Activated CD4-positive, alpha-beta T cell treated with anti-CD3 and anti-CD28 coated beads for 36 hours (primary cell): ENCODE measurements around the gene NFAT5. TPM values are rescaled to one million over a fixed set of nuclear protein-coding genes. Genes with fewer than 3 reads are reported as not detected.
"Not testable (repeated sequence)": the region's sequence is repeated elsewhere in the genome, so short reads cannot be mapped to it uniquely, and the experiment has no call there.

Source experiments
- ATAC-seq: fragments of 200-7000 bp; cut with Tn5 transposase; one replicate; pipeline ENCODE4 v1.10.0; 2021; ENCODE audit warnings: mild to moderate bottlenecking, moderate library complexity
- CTCF ChIA-PET: fragments of 350-600 bp; sonication (Branson Sonifier 250); formaldehyde crosslinking; loops from one replicate; lab custom pipeline; 2021; ENCODE audit warnings: antibody characterized with exemption; lab: Charles Lee
- POLR2A ChIA-PET: fragments of 350-600 bp; sonication (Branson Sonifier 250); formaldehyde crosslinking; loops from one replicate; lab custom pipeline; 2021; ENCODE audit warnings: antibody characterized with exemption, inconsistent platforms; lab: Charles Lee
- DNase-seq: peaks from one replicate; pipeline ENCODE4 v3.0.0-alpha.2; 2020
- H3K27ac Mint-ChIP-seq: one replicate; pipeline ENCODE4 v1.8.0; 2021; ENCODE audit warnings: mixed read lengths
- H3K27me3 Mint-ChIP-seq: one replicate; pipeline ENCODE4 v1.8.0; 2021; ENCODE audit warnings: mixed read lengths
- H3K36me3 Mint-ChIP-seq: one replicate; pipeline ENCODE4 v1.8.0; 2021; ENCODE audit warnings: low read depth, mixed read lengths
- H3K4me1 Mint-ChIP-seq: one replicate; pipeline ENCODE4 v1.8.0; 2021; ENCODE audit warnings: mixed read lengths
- H3K4me3 Mint-ChIP-seq: one replicate; pipeline ENCODE4 v1.8.0; 2021; ENCODE audit warnings: mild to moderate bottlenecking, moderate library complexity, mixed read lengths
- H3K9me3 Mint-ChIP-seq: one replicate; pipeline ENCODE4 v1.8.0; 2021; ENCODE audit warnings: low read depth, mixed read lengths
- intact Hi-C, 2 experiments: fragments of 100-400 bp; cut with DNase I in 1 of 2; cut with micrococcal nuclease in 1 of 2; formaldehyde crosslinking; loops; one replicate each; pipeline versions ENCODE4 v1.14.2 to v1.15.1; 2022 to 2024; cut with DNase I, micrococcal nuclease
- total RNA-seq, 2 experiments: library from RNA; stranded (reverse); gene quantifications; one replicate each; pipeline ENCODE4 v1.2.3, GENCODE V29; 2021

Gene NFAT5
- total RNA-seq, 2 experiments from 2014 or later = 29.6 to 37.9 TPM

DNA sequence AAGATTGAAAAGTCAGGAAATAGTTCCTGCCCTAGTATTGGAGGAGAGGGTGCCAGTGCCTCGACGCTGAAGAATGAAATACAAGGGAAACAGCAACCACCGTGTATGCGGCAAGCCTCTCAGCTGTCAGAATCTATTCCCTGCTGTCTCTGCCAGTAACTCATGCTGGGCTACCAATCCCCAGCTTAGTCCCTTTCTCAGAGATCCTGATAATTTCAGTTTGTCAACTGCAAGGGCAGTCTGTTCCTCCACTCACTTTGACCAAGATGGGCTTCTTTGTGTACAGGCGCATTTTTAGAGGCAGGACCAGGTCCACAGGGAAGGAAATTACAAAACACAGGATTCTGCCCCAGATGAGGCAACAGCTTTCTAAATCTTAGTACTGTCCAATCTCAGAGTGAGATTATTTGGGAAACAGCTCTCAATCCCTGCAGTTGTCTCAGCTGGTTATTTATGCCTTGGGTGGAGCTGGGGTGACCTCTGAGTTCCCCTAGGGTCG is 159.3 kb downstream of the NFAT5 start:
- H3K4me1 Mint-ChIP-seq = peaks cover 24% of the 10 kb centered on the region
- DNase-seq = no peak
- intact Hi-C loops = no loop called here
- H3K27ac Mint-ChIP-seq = no peak overlapping the region
- POLR2A ChIA-PET = interaction anchor here (0.6 to 2.0 kb wide), 3 partner anchors 30 to 255 kb away, joined by 3 to 5 read pairs (median 4); partner anchors contain the start of gene NOB1
- H3K9me3 Mint-ChIP-seq = no peaks in the 10 kb centered on the region
- CTCF ChIA-PET = interaction anchor here (1.1 to 2.7 kb wide), 4 partner anchors 16 to 1196 kb away, joined by 3 to 13 read pairs (median 4); no protein-coding TSS in a partner anchor
- ATAC-seq = no peak
- H3K4me3 Mint-ChIP-seq = no peak overlapping the region
- no peaks in the 10 kb centered on the region for H3K27me3 Mint-ChIP-seq
- H3K36me3 Mint-ChIP-seq = no peaks in the 10 kb centered on the region

DNA sequence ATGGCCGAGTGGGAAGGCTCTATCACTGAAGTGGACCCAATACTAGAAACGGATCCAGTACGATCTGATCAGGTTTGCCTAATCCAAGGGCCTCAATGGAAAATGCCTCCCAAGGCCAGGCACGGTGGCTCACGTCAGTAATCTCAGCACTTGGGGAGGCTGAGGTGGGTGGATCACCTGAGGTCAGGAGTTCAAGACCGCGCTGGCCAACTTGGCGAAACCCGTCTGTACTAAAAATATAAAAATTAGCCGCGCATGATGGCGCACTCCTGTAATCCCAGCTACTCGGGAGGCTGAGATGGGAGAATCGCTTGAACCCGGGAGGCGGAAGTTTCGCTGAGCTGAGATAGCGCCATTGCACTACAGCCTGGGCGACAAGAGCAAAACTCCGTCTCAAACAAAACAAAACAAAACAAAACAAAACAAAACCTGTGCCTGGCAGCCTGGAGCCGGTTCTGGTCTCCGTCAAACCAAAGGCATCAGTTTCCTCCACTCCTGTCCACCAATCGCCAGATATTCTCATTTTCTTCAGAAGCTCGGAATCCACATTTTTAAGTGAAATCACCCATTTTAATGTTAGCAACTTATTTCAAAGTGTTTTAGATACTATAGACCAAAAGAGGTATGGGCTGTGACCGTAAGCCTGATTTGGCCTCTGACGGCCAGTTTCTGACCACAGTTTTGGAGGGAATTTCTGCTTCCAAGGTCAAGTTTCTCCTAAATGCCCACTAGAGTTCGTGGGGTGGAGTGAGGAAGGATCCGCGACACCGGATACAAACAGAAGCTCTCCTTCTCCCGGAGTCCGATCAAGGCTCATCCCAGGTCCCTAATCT is 159.9 kb downstream of the NFAT5 start:
- DNase-seq = no peak
- H3K9me3 Mint-ChIP-seq = no peaks in the 10 kb centered on the region
- no peaks in the 10 kb centered on the region for H3K36me3 Mint-ChIP-seq
- ChIA-PET CTCF (interaction anchor here (0.7 to 3.6 kb wide), 7 partner anchors 17 to 1197 kb away, joined by 3 to 22 read pairs (median 4); partner anchors contain the start of gene NOB1), POLR2A (interaction anchor here (0.5 to 2.0 kb wide), 4 partner anchors 14 to 36 kb away, joined by 3 to 5 read pairs (median 4); partner anchors contain the start of gene NOB1)
- peak overlapping the region; percentile 79 for H3K4me3 Mint-ChIP-seq
- intact Hi-C loops = loop anchor here (1.0 kb wide), 3 partner anchors 29 to 339 kb away; partner anchors contain the start of genes NOB1 (in 2 of the 2), TERF2 (in 1 of the 2) and WWP2 (in 1 of the 2)
- H3K4me1 Mint-ChIP-seq = peaks cover 24% of the 10 kb centered on the region
- ATAC-seq = no peak
- H3K27ac Mint-ChIP-seq = peak overlapping the region; percentile 89
- no peaks in the 10 kb centered on the region for H3K27me3 Mint-ChIP-seq

DNA sequence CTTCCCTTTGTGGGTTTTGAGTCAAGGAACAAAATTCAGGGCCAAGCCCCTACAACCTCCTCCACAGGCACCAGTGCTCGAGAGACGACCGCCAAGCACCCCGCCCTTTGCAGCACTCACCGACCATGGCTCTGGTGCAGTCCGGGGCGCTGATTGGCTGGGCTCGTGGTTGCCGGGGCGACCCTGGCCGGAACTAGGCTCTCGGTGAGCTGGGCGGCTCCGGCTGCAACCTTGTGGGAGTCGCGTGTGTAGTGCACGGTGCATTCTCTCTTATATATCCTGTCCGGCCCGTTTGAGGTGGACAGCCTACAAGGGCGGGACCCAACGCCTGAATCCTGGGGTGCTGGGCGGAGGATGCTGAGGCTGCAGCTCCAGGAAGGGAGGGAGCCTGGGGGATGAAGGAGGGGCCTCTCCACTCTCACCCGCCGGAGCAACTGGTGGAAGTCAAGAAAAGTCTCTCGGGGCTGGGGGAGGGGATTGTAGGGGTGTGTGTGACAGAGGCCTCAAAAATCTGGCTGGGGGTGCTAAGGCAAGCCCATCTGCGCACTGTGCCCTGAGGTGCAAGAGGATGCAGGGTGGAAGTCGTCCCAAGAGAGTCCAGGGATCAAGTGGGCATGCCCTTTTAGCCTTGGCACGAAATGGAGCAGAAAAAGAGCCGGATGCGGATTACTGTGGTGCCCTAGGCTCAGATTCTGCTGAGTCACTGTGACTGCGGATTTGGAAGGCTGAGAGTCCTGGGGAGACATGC is 160.7 kb downstream of the NFAT5 start, which contains the start of gene NQO1:
Gene NQO1 (minus strand): TSS at position 248 of the 748 bp plus-strand sequence. CDS start 121 bp downstream, at position 127.
- ATAC-seq = peak; percentile 99
- peaks cover 24% of the 10 kb centered on the region for H3K4me1 Mint-ChIP-seq
- H3K27ac Mint-ChIP-seq = peak within 1 kb of the TSS; percentile 89
- ChIA-PET POLR2A (interaction anchor here (0.5 to 2.0 kb wide), 4 partner anchors 15 to 33 kb away, joined by 3 to 5 read pairs (median 4); partner anchors contain the start of gene NOB1), CTCF (interaction anchor here (0.7 to 3.6 kb wide), 6 partner anchors 18 to 319 kb away, joined by 3 to 22 read pairs (median 4); partner anchors contain the start of gene NOB1)
- peak within 1 kb of the TSS; percentile 79 for H3K4me3 Mint-ChIP-seq
- intact Hi-C loops = loop anchor here (1.0 kb wide), 3 partner anchors 28 to 340 kb away; partner anchors contain the start of genes NOB1 (in 2 of the 2), TERF2 (in 1 of the 2) and WWP2 (in 1 of the 2)
- peak; percentile 95 for DNase-seq
- no peaks in the 10 kb centered on the region for H3K27me3 Mint-ChIP-seq
- H3K36me3 Mint-ChIP-seq = no peaks in the 10 kb centered on the region
- no peaks in the 10 kb centered on the region for H3K9me3 Mint-ChIP-seq

DNA sequence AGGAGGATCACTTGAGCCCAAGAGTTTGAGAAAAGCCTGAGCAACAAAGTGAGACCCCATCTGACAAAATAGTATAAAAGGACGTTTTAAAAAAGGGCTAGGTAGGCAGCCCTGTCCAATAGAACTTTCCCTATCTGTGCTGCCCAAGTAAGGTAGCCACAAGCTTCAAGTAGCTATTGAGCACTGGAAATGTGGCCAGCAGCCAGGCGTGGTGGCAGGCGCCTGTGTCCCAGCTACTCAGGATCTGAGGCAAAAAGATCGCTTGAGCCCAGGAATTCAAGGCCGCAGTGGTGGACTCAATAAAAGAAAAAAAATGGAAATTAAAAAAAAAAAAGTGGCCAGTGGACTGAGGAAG is 162.1 kb downstream of the NFAT5 start:
- H3K36me3 Mint-ChIP-seq = no peaks in the 10 kb centered on the region
- H3K9me3 Mint-ChIP-seq = no peaks in the 10 kb centered on the region
- ChIA-PET CTCF (interaction anchor here (0.9 to 3.6 kb wide), 4 partner anchors 18 to 332 kb away, joined by 3 to 22 read pairs (median 7); partner anchors contain the start of gene NOB1), POLR2A (no interaction called here)
- no peak for DNase-seq
- intact Hi-C loops = no loop called here
- ATAC-seq = no peak
- no peak overlapping the region for H3K27ac Mint-ChIP-seq
- peaks cover 24% of the 10 kb centered on the region for H3K4me1 Mint-ChIP-seq
- peak overlapping the region; percentile 79 for H3K4me3 Mint-ChIP-seq
- H3K27me3 Mint-ChIP-seq = no peaks in the 10 kb centered on the region

DNA sequence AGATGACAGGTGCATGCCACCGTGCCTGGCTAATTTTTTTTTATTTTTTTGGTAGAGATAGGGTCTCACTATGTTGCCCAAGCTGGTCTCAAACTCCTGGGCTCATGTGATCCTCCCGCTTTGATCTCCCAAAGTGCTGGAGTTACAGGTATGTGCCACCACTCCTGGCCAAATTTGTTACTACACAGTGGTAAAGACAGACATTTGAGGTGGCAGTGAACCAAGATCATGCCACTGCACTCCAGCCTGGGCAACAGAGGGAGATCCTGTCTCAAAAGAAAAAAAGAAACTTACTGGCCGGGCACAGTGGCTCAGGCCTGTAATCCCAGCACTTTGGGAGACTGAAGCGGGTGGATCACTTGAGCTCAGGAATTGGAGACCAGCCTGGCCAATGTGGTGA is 163.3 kb downstream of the NFAT5 start:
- H3K4me1 Mint-ChIP-seq = peaks cover 24% of the 10 kb centered on the region
- POLR2A ChIA-PET = interaction anchor here (0.6 kb wide), 2 partner anchors 43 to 595 kb away, joined by 3 to 4 read pairs; no protein-coding TSS in a partner anchor
- ATAC-seq, H3K36me3 Mint-ChIP-seq, H3K4me3 Mint-ChIP-seq, DNase-seq, H3K27me3 Mint-ChIP-seq, H3K9me3 Mint-ChIP-seq, intact Hi-C loops, H3K27ac Mint-ChIP-seq: not testable (repeated sequence)
- CTCF ChIA-PET = interaction anchor here (0.8 to 3.6 kb wide), 4 partner anchors 19 to 201 kb away, joined by 3 to 22 read pairs (median 6); partner anchors contain the start of gene NOB1

DNA sequence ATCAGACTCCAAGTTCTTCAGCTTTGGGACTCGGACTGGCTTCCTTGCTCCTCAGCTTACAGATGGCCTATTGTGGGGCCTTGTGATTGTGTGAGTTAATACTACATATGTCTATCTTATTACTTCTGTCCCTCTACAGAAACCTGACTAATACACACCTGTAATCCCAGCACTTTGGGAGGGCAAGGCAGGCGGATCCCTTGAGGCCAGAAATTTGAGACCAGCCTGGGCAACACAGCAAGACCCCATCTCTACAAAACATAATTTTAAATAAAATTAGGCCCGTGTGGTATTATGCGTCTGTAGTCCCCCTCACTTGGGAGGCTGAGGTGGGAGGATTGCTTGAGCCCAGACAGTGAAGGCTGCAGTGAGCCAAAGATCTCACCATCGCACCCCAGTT is 165.5 kb downstream of the NFAT5 start:
- H3K9me3 Mint-ChIP-seq, H3K27ac Mint-ChIP-seq, intact Hi-C loops, ATAC-seq, H3K4me3 Mint-ChIP-seq, DNase-seq, POLR2A ChIA-PET, H3K27me3 Mint-ChIP-seq, H3K36me3 Mint-ChIP-seq: not testable (repeated sequence)
- CTCF ChIA-PET = interaction anchor here (1.2 kb wide), 1 partner anchor 198 kb away, joined by 3 read pairs; no protein-coding TSS in a partner anchor
- H3K4me1 Mint-ChIP-seq = peaks cover 12% of the 10 kb centered on the region

DNA sequence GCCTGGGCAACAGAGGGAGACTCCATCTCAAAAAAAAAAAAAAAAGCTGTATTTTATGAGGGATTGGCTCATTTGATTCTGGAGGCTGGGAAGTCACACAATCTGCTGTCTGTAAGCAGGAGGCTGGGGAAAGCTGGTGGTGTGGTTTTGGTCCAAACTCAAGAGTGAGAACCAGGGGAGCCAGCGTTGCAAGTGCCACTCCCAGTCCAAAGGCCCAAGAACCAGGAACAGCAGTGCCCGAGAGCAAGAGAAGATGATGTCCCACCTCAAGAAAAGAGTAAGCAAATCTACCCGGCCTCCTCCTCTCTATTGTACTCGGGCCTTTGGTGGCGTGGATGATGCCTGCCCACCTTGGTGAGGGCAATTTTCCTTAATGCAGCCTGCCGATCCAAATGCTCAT is 166.3 kb downstream of the NFAT5 start:
- POLR2A ChIA-PET = no interaction called here
- intact Hi-C loops = no loop called here
- Mint-ChIP-seq H3K27me3 (no peaks in the 10 kb centered on the region), H3K9me3 (no peaks in the 10 kb centered on the region), H3K27ac (no peak overlapping the region), H3K4me3 (no peak overlapping the region), H3K36me3 (no peaks in the 10 kb centered on the region), H3K4me1 (peaks cover 4% of the 10 kb centered on the region)
- ATAC-seq (no peak), DNase-seq (no peak)
- CTCF ChIA-PET = interaction anchor here (0.6 to 1.2 kb wide), 3 partner anchors 198 to 563 kb away, joined by 3 to 4 read pairs (median 3); no protein-coding TSS in a partner anchor

DNA sequence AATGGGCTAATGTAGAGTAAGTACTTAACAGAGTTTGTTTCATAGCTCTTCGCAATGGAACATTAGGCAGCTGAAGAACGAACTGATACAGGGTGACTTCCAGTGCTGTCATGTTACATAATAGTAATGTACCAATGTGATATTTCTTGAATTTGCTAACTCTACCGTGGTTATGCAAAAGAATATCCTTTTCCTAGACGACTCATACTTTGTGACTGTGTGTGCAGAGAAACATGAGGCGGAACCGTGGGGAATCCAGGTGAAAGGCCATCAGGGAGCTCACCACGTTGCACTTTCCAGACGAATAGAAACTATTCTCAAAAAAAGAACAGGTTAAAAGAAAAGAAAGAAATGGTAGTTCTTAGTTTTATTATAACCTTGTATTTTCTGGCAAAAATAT is 175.8 kb downstream of the NFAT5 start:
- POLR2A ChIA-PET = interaction anchor here (0.7 kb wide), 1 partner anchor 369 kb away, joined by 3 read pairs; no protein-coding TSS in a partner anchor
- CTCF ChIA-PET = interaction anchor here (0.6 to 1.7 kb wide), 4 partner anchors 12 to 55 kb away, joined by 3 to 6 read pairs (median 4); partner anchors contain the start of gene NOB1
- Mint-ChIP-seq H3K4me1 (no peaks in the 10 kb centered on the region), H3K9me3 (no peaks in the 10 kb centered on the region), H3K27ac (no peak overlapping the region), H3K4me3 (no peak overlapping the region), H3K36me3 (peaks cover 50% of the 10 kb centered on the region), H3K27me3 (no peaks in the 10 kb centered on the region)
- ATAC-seq = no peak
- intact Hi-C loops = no loop called here
- DNase-seq = no peak

DNA sequence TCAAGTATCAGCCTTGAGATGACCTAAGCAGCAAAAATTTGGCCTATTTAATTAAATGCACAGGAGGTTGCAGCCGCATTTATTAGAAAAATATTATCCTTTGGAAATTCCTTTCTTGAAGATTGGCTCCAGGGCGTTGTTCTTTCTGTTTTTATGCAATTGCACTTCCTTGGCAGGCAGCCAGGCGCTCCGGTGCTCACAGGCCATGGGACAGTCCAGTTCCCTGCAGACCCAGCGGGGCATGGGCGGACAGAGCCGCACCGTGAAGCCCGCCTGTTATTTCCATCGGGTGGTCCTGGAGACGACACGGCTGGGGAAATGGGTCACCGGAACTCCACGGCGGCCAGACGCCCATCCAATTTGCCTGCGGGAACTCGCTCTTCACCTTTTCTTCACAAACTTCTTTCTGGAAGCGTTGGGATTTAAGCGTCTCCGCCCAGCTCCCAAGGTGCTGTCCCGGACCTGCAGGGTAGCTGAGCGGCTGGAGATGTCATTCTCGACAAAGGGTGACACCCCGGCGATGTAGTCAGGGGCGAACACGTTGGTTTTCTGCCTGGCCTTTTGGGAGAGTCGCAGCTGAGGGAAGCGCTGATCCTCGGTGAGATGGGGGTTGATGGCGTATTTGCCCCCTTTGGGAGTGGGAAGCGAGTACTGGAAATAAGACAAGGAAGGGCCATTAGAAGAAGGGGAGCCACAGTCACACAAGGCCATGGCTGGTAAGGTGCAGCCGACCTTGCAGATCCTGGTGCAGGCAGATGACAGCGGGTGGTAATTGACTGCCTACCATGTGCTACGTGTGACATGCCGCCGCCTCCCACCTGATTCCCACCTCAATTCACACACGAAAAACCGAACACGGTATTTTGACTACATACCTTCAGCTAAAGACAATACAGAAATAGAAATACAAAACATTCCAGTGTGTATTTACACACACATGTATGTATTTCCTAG is 176.5 kb downstream of the NFAT5 start:
- ATAC-seq (no peak), DNase-seq (no peak)
- Mint-ChIP-seq H3K9me3 (no peaks in the 10 kb centered on the region), H3K4me1 (peaks cover under 1% of the 10 kb centered on the region), H3K27ac (no peak overlapping the region), H3K36me3 (peaks cover 52% of the 10 kb centered on the region), H3K27me3 (no peaks in the 10 kb centered on the region), H3K4me3 (no peak overlapping the region)
- intact Hi-C loops = no loop called here
- CTCF ChIA-PET = interaction anchor here (0.6 to 1.7 kb wide), 3 partner anchors 11 to 47 kb away, joined by 3 to 6 read pairs (median 3); partner anchors contain the start of gene NOB1
- POLR2A ChIA-PET = no interaction called here
